Measurements from ENCODE around the gene ZRANB1.

The ZRANB1 gene

GRCh38 chr10:124923684-124924083, 18.2 kb upstream of the ZRANB1 start:
- DNase-seq: no peak

GRCh38 chr10:124926548-124926947, 15.4 kb upstream of the ZRANB1 start:
- no peak for DNase-seq

GRCh38 chr10:124928087-124928486, 13.8 kb upstream of the ZRANB1 start:
- no peak for DNase-seq

- no peak for DNase-seq
Measured at GRCh38 chr10:124928545-124928944, 13.4 kb upstream of the ZRANB1 start.

- DNase-seq: peak; percentile 32
Measured at GRCh38 chr10:124935946-124936345, 6.0 kb upstream of the ZRANB1 start.

- no peak for DNase-seq
Measured at GRCh38 chr10:124936813-124937212, 5.1 kb upstream of the ZRANB1 start.

GRCh38 chr10:124939290-124939689, 2.6 kb upstream of the ZRANB1 start:
- no peak for DNase-seq

- no peak for DNase-seq
Measured at GRCh38 chr10:124942317-124943169, 620 bp downstream of the ZRANB1 start.

- no peak for DNase-seq
Measured at GRCh38 chr10:124943301-124944092, 1.6 kb downstream of the ZRANB1 start.

GRCh38 chr10:124944982-124945381, 3.1 kb downstream of the ZRANB1 start:
- no peak for DNase-seq

GRCh38 chr10:124946945-124947344, 5.0 kb downstream of the ZRANB1 start:
- DNase-seq: no peak

GRCh38 chr10:124949543-124949942, 7.6 kb downstream of the ZRANB1 start:
- no peak for DNase-seq

GRCh38 chr10:124952123-124952522, 10.2 kb downstream of the ZRANB1 start:
- DNase-seq: no peak

GRCh38 chr10:124953421-124953820, 11.5 kb downstream of the ZRANB1 start:
- no peak for DNase-seq

GRCh38 chr10:124955243-124955642, 13.3 kb downstream of the ZRANB1 start:
- no peak for DNase-seq

GRCh38 chr10:124955868-124956267, 13.9 kb downstream of the ZRANB1 start:
- no peak for DNase-seq

- no peak for DNase-seq
Measured at GRCh38 chr10:124956764-124957163, 14.8 kb downstream of the ZRANB1 start.

GRCh38 chr10:124957404-124957947, 15.6 kb downstream of the ZRANB1 start:
- no peak for DNase-seq

GRCh38 chr10:124959564-124959963, 17.6 kb downstream of the ZRANB1 start:
- no peak for DNase-seq

- DNase-seq: no peak
Measured at GRCh38 chr10:124961248-124961570, 19.3 kb downstream of the ZRANB1 start.

GRCh38 chr10:124962421-124962820, 20.5 kb downstream of the ZRANB1 start:
- DNase-seq: no peak

GRCh38 chr10:124963866-124964720, 22.2 kb downstream of the ZRANB1 start:
- no peak for DNase-seq

- no peak for DNase-seq
Measured at GRCh38 chr10:124966008-124966407, 24.1 kb downstream of the ZRANB1 start.
